A549 (cell line): ENCODE results near the gene RAI14. TPM values are rescaled to one million over a fixed set of nuclear protein-coding genes. Genes with fewer than 3 reads are reported as not detected.
"Not testable (repeated sequence)": the region's sequence is repeated elsewhere in the genome, so short reads cannot be mapped to it uniquely, and the experiment has no call there.

Experiments used
- ATAC-seq, 2 experiments: fragments of 200-7000 bp in 1 of 2; fragments of >200 bp in 1 of 2; cut with Nextera tagmentation in 1 of 2; cut with Tn5 transposase in 1 of 2; 3 replicates each; pipeline versions ENCODE4 v1.8.0 to v1.9.1; 2018 to 2020; ENCODE audit warnings: mild to moderate bottlenecking in 1 of 2, moderate library complexity in 1 of 2
- CTCF ChIA-PET: fragments of 300-600 bp; sonication (Branson Sonifier 250); formaldehyde crosslinking; extraction: SDS; loops from one replicate; lab custom pipeline; 2021; ENCODE audit warnings: antibody characterized with exemption, inconsistent platforms; lab: Yijun Ruan, JAX
- POLR2A ChIA-PET: fragments of 350-600 bp; formaldehyde crosslinking; extraction: SDS; loops from one replicate; lab custom pipeline; 2021; ENCODE audit warnings: antibody characterized with exemption, inconsistent platforms; lab: Yijun Ruan, JAX
- DNase-seq, 2 experiments: peaks; one replicate each; pipeline versions ENCODE4 v3.0.0 to v3.0.0-alpha.2; 2011 to 2016; ENCODE audit warnings: low read depth in 1 of 2, low spot score in 1 of 2
- FAIRE-seq: peaks from 2 replicates; lab custom pipeline; 2011; peaks lifted over from hg19 to GRCh38; lab: Jason Lieb, UNC
- H3K27ac ChIP-seq, 2 experiments: fragments of >200 bp; sonication (Bioruptor Twin); formaldehyde crosslinking; 3 replicates each; pipeline ENCODE4 v1.5.1; 2016 to 2017
- H3K4me1 ChIP-seq: fragments of >200 bp; sonication (Bioruptor Twin); formaldehyde crosslinking; 3 replicates; pipeline ENCODE4 v1.6.1; 2016
- H3K4me2 ChIP-seq: fragments of >200 bp; sonication (Bioruptor Twin); formaldehyde crosslinking; 3 replicates; pipeline ENCODE4 v1.6.1; 2016
- H3K4me3 ChIP-seq: fragments of >200 bp; sonication (Bioruptor Twin); formaldehyde crosslinking; 3 replicates; pipeline ENCODE4 v1.5.1; 2016
- H3K9me3 ChIP-seq: fragments of >200 bp; sonication (Bioruptor Twin); formaldehyde crosslinking; 3 replicates; pipeline ENCODE4 v1.6.1; 2016
- ATOH8 ChIP-seq: fragments of 250-450 bp; sonication (Bioruptor Pico); IDR thresholded peaks from 2 replicates; pipeline ENCODE4 v1.5.0; 2020; ENCODE audit warnings: low read depth, mild to moderate bottlenecking, moderate library complexity
- BHLHE40 ChIP-seq: IDR thresholded peaks from 2 replicates; pipeline ENCODE4 v1.6.1; 2012; ENCODE audit warnings: low read depth, low read length, inconsistent platforms
- CBX8 ChIP-seq: fragments of 200-600 bp; sonication (generic); IDR thresholded peaks from 2 replicates; pipeline ENCODE4 v1.6.1; 2016
- CHD4 ChIP-seq: fragments of 200-600 bp; sonication (generic); IDR thresholded peaks from 2 replicates; pipeline ENCODE4 v1.6.1; 2016; ENCODE audit warnings: antibody characterized with exemption, mild to moderate bottlenecking, borderline replicate concordance
- CTCF ChIP-seq: fragments of >200 bp; sonication (Bioruptor Twin); formaldehyde crosslinking; IDR thresholded peaks from 3 replicates; pipeline ENCODE4 v1.5.1; 2016
- EHF ChIP-seq: fragments of 250-450 bp; sonication (Bioruptor Pico); IDR thresholded peaks from 2 replicates; pipeline ENCODE4 v1.5.0; 2020; ENCODE audit warnings: mild to moderate bottlenecking
- EHMT2 ChIP-seq: fragments of 200-600 bp; sonication (generic); IDR thresholded peaks from 2 replicates; pipeline ENCODE4 v1.6.1; 2016; ENCODE audit warnings: antibody characterized with exemption, low read depth, mild to moderate bottlenecking, moderate library complexity
- GATA3 ChIP-seq: IDR thresholded peaks from 2 replicates; pipeline ENCODE4 v1.6.1; 2012; ENCODE audit warnings: borderline replicate concordance
- HES2 ChIP-seq: fragments of >200 bp; sonication (Bioruptor Twin); formaldehyde crosslinking; IDR thresholded peaks from 2 replicates; pipeline ENCODE4 v1.6.1; 2016
- HMGXB4 ChIP-seq: fragments of 250-450 bp; sonication (Bioruptor Pico); IDR thresholded peaks from 2 replicates; pipeline ENCODE4 v1.5.0; 2021; ENCODE audit warnings: mild to moderate bottlenecking, moderate library complexity, borderline replicate concordance
- HOXB13 ChIP-seq: fragments of 250-450 bp; sonication (Bioruptor Pico); IDR thresholded peaks from 2 replicates; pipeline ENCODE4 v1.5.0; 2020; ENCODE audit warnings: low read depth, mild to moderate bottlenecking, moderate library complexity
- JUNB ChIP-seq: fragments of >200 bp; sonication (Bioruptor Twin); formaldehyde crosslinking; IDR thresholded peaks from 2 replicates; pipeline ENCODE4 v1.6.1; 2016
- KDM5A ChIP-seq: fragments of 200-600 bp; sonication (generic); IDR thresholded peaks from 2 replicates; pipeline ENCODE4 v1.6.1; 2016; ENCODE audit warnings: antibody characterized with exemption, mild to moderate bottlenecking
- MAFK ChIP-seq: fragments of 450-650 bp; IDR thresholded peaks from 2 replicates; pipeline ENCODE4 v1.6.1; 2014; ENCODE audit not compliant: partially characterized antibody
- NFE2L2 ChIP-seq: fragments of 150-350 bp; conservative IDR thresholded peaks from 2 replicates; pipeline ENCODE4 v1.6.1; 2014; ENCODE audit warnings: low read length
- POLR2AphosphoS2 ChIP-seq: conservative IDR thresholded peaks from 2 replicates; pipeline ENCODE4 v1.6.1; 2012; ENCODE audit warnings: low read length, improper control_type of control experiment, inconsistent platforms
- RARB ChIP-seq: fragments of 250-450 bp; sonication (Bioruptor Pico); IDR thresholded peaks from 2 replicates; pipeline ENCODE4 v1.8.0; 2021; ENCODE audit warnings: mild to moderate bottlenecking, moderate library complexity
- RCOR1 ChIP-seq: fragments of 150-350 bp; IDR thresholded peaks from 2 replicates; pipeline ENCODE4 v1.6.1; 2014; ENCODE audit warnings: antibody characterized with exemption, low read length, low read depth
- ZFP36 ChIP-seq: fragments of 450-650 bp; IDR thresholded peaks from 2 replicates; pipeline ENCODE4 v1.6.1; 2014; ENCODE audit warnings: borderline replicate concordance; ENCODE audit not compliant: partially characterized antibody
- whole genome bisulfite sequencing: methylation state at CpG from one replicate; pipeline ENCODE4 v1.1.6; 2017; ENCODE audit errors: missing lambda C conversion rate; 5-methylcytosine and 5-hydroxymethylcytosine counted together
- polyA plus RNA-seq, 4 experiments: library from polyadenylated mRNA; depleted of rRNA in 3 of 4; stranded (reverse); fragments of >200 nt; fragmentation: RNase III in 1 of 4; extraction: RNeasy Plus Mini Kit Qiagen cat#74134 plus additional on column Dnase treatment in 1 of 4; gene quantifications; 2 replicates in 3 of 4; 3 replicates in 1 of 4; pipeline ENCODE4 v1.2.3, GENCODE V29; 2011 to 2017

The RAI14 gene
- polyA plus RNA-seq, 2 of the 4 experiments (the other 2 are of a cell fraction) = 71.9 to 97.7 TPM

- FAIRE-seq = no peak
- peaks cover 11% of the 10 kb centered on the region; the same call in 1 of the 3 replicates for H3K9me3 ChIP-seq
- WGBS = 91% methylated on average over 8 of the region's 8 CpGs
- H3K27ac ChIP-seq = no peak overlapping the region
- no peak overlapping the region for H3K4me2 ChIP-seq
- no peak for ATAC-seq
- TF ChIP-seq BHLHE40 (no peak), CTCF (no peak), HMGXB4 (no peak), CHD4 (no peak), HES2 (no peak), EHF (no peak), CBX8 (no peak), RARB (CRISPR knock-in tag) (no peak), ZFP36 (no peak), GATA3 (no peak), KDM5A (no peak), EHMT2 (no peak), ATOH8 (CRISPR knock-in tag) (no peak), POLR2AphosphoS2 (no peak), JUNB (no peak), HOXB13 (no peak)
- no peak for DNase-seq
- H3K4me3 ChIP-seq = no peak overlapping the region
- H3K4me1 ChIP-seq = no peaks in the 10 kb centered on the region
- POLR2A ChIA-PET = no interaction called here
- CTCF ChIA-PET = interaction anchor here (0.7 kb wide), 1 partner anchor 292 kb away, joined by 5 read pairs; no protein-coding TSS in a partner anchor
Measured at GRCh38 chr5:34778091-34778850, 122.1 kb downstream of the RAI14 start.

GRCh38 chr5:34783892-34784291 is 127.8 kb downstream of the RAI14 start:
- WGBS = 95% methylated on average over 4 of the region's 4 CpGs
- H3K27ac ChIP-seq, POLR2A ChIA-PET, H3K9me3 ChIP-seq, H3K4me3 ChIP-seq, FAIRE-seq, ATAC-seq, H3K4me1 ChIP-seq, DNase-seq, H3K4me2 ChIP-seq, CTCF ChIA-PET: not testable (repeated sequence)

- POLR2A ChIA-PET = no interaction called here
Measured at GRCh38 chr5:34787035-34787434, 130.9 kb downstream of the RAI14 start.

More at GRCh38 chr5:34787035-34787434, 130.9 kb downstream of the RAI14 start:
- CTCF ChIA-PET = no interaction called here
- FAIRE-seq = no peak
- H3K27ac ChIP-seq = peak overlapping the region in 1 of 2 experiments; percentile 32; a peak in 1 of 6 replicates
- TF ChIP-seq RCOR1 = no peak
- TF ChIP-seq NFE2L2 = peak; percentile 57
- peak; percentile 82 for TF ChIP-seq MAFK
- TF ChIP-seq, all 56 proteins: peak for 2
- DNase-seq (peak in 1 of 2 experiments; percentile 12), ATAC-seq (no peak)
- Histone ChIP-seq H3K4me2 (no peak overlapping the region), H3K4me3 (no peak overlapping the region), H3K4me1 (no peaks in the 10 kb centered on the region; the same call in 2 of the 3 replicates), H3K9me3 (no peaks in the 10 kb centered on the region)
- 83% methylated on average over 6 of the region's 6 CpGs for WGBS
